ENCODE data around the gene POLDIP3.

Gene POLDIP3

GRCh38 chr22:42639541-42640241, 25.0 kb upstream of the POLDIP3 start:
- Histone ChIP-seq H3K9me3 (ENCODE audit: control insufficient read depth in 2 of 2, low read length in 2 of 2) (no peaks in the 10 kb centered on the region), H3K4me1 (ENCODE audit: control insufficient read depth, insufficient read depth, low read length) (peaks cover 29% of the 10 kb centered on the region), H3K9ac (ENCODE audit: low read length in 2 of 2) (no peak overlapping the region), H3K4me3 (ENCODE audit: low read length in 2 of 2) (no peak overlapping the region), H3K36me3 (ENCODE audit: control insufficient read depth in 2 of 2, insufficient read depth in 2 of 2, low read length in 2 of 2) (peaks cover 7 to 10% of the 10 kb centered on the region in 2 donors), H3K27me3 (ENCODE audit: control insufficient read depth in 1 of 2, insufficient read depth in 2 of 2, low read length in 2 of 2) (no peaks in the 10 kb centered on the region), H3K27ac (ENCODE audit: low read length) (no peak overlapping the region)

GRCh38 chr22:42637555-42637954, 22.9 kb upstream of the POLDIP3 start:
- no peak overlapping the region for H3K4me3 ChIP-seq (ENCODE audit: low read length in 2 of 2)
- H3K36me3 ChIP-seq (ENCODE audit: control insufficient read depth in 2 of 2, insufficient read depth in 2 of 2, low read length in 2 of 2): peaks cover 18 to 20% of the 10 kb centered on the region in 2 donors
- H3K27me3 ChIP-seq (ENCODE audit: control insufficient read depth in 1 of 2, insufficient read depth in 2 of 2, low read length in 2 of 2): no peaks in the 10 kb centered on the region
- H3K9ac ChIP-seq (ENCODE audit: low read length in 2 of 2): no peak overlapping the region
- no peak overlapping the region for H3K27ac ChIP-seq (ENCODE audit: low read length)
- H3K9me3 ChIP-seq (ENCODE audit: control insufficient read depth in 2 of 2, low read length in 2 of 2): no peaks in the 10 kb centered on the region
- peaks cover 11% of the 10 kb centered on the region for H3K4me1 ChIP-seq (ENCODE audit: control insufficient read depth, insufficient read depth, low read length)

- Histone ChIP-seq H3K27me3 (ENCODE audit: control insufficient read depth in 1 of 2, insufficient read depth in 2 of 2, low read length in 2 of 2) (no peaks in the 10 kb centered on the region), H3K4me1 (ENCODE audit: control insufficient read depth, insufficient read depth, low read length) (peaks cover 13% of the 10 kb centered on the region), H3K9me3 (ENCODE audit: control insufficient read depth in 2 of 2, low read length in 2 of 2) (no peaks in the 10 kb centered on the region), H3K36me3 (ENCODE audit: control insufficient read depth in 2 of 2, insufficient read depth in 2 of 2, low read length in 2 of 2) (peaks cover 23 to 29% of the 10 kb centered on the region in 2 donors), H3K27ac (ENCODE audit: low read length) (peak overlapping the region; percentile 60), H3K9ac (ENCODE audit: low read length in 2 of 2) (no peak overlapping the region), H3K4me3 (ENCODE audit: low read length in 2 of 2) (no peak overlapping the region)
Observed at GRCh38 chr22:42636506-42636905, 21.8 kb upstream of the POLDIP3 start.

GRCh38 chr22:42635531-42635930, 20.8 kb upstream of the POLDIP3 start:
- peaks cover 29 to 32% of the 10 kb centered on the region in 2 donors for H3K36me3 ChIP-seq (ENCODE audit: control insufficient read depth in 2 of 2, insufficient read depth in 2 of 2, low read length in 2 of 2)
- peaks cover 15% of the 10 kb centered on the region for H3K4me1 ChIP-seq (ENCODE audit: control insufficient read depth, insufficient read depth, low read length)

GRCh38 chr22:42633013-42633412, 18.3 kb upstream of the POLDIP3 start:
- Histone ChIP-seq H3K4me3 (ENCODE audit: low read length in 2 of 2) (no peak overlapping the region), H3K36me3 (ENCODE audit: control insufficient read depth in 2 of 2, insufficient read depth in 2 of 2, low read length in 2 of 2) (peaks cover 46 to 51% of the 10 kb centered on the region in 2 donors), H3K27ac (ENCODE audit: low read length) (no peak overlapping the region), H3K9ac (ENCODE audit: low read length in 2 of 2) (no peak overlapping the region), H3K9me3 (ENCODE audit: control insufficient read depth in 2 of 2, low read length in 2 of 2) (no peaks in the 10 kb centered on the region), H3K4me1 (ENCODE audit: control insufficient read depth, insufficient read depth, low read length) (peaks cover 15% of the 10 kb centered on the region), H3K27me3 (ENCODE audit: control insufficient read depth in 1 of 2, insufficient read depth in 2 of 2, low read length in 2 of 2) (no peaks in the 10 kb centered on the region)

More at GRCh38 chr22:42635531-42635930, 20.8 kb upstream of the POLDIP3 start:
- Histone ChIP-seq H3K27me3 (ENCODE audit: control insufficient read depth in 1 of 2, insufficient read depth in 2 of 2, low read length in 2 of 2) (no peaks in the 10 kb centered on the region), H3K9ac (ENCODE audit: low read length in 2 of 2) (no peak overlapping the region), H3K27ac (ENCODE audit: low read length) (peak overlapping the region; percentile 60), H3K9me3 (ENCODE audit: control insufficient read depth in 2 of 2, low read length in 2 of 2) (no peaks in the 10 kb centered on the region), H3K4me3 (ENCODE audit: low read length in 2 of 2) (no peak overlapping the region)

- Histone ChIP-seq H3K27me3 (ENCODE audit: control insufficient read depth in 1 of 2, insufficient read depth in 2 of 2, low read length in 2 of 2) (no peaks in the 10 kb centered on the region), H3K9me3 (ENCODE audit: control insufficient read depth in 2 of 2, low read length in 2 of 2) (no peaks in the 10 kb centered on the region), H3K27ac (ENCODE audit: low read length) (no peak overlapping the region), H3K36me3 (ENCODE audit: control insufficient read depth in 2 of 2, insufficient read depth in 2 of 2, low read length in 2 of 2) (peaks cover 55 to 57% of the 10 kb centered on the region in 2 donors), H3K4me1 (ENCODE audit: control insufficient read depth, insufficient read depth, low read length) (peaks cover 15% of the 10 kb centered on the region), H3K4me3 (ENCODE audit: low read length in 2 of 2) (no peak overlapping the region), H3K9ac (ENCODE audit: low read length in 2 of 2) (no peak overlapping the region)
Observed at GRCh38 chr22:42632096-42632495, 17.4 kb upstream of the POLDIP3 start.

GRCh38 chr22:42630901-42631602, 16.4 kb upstream of the POLDIP3 start:
- Histone ChIP-seq H3K4me1 (ENCODE audit: control insufficient read depth, insufficient read depth, low read length) (peaks cover 11% of the 10 kb centered on the region), H3K4me3 (ENCODE audit: low read length in 2 of 2) (no peak overlapping the region), H3K27ac (ENCODE audit: low read length) (no peak overlapping the region), H3K27me3 (ENCODE audit: control insufficient read depth in 1 of 2, insufficient read depth in 2 of 2, low read length in 2 of 2) (no peaks in the 10 kb centered on the region), H3K36me3 (ENCODE audit: control insufficient read depth in 2 of 2, insufficient read depth in 2 of 2, low read length in 2 of 2) (peaks cover 54 to 61% of the 10 kb centered on the region in 2 donors), H3K9me3 (ENCODE audit: control insufficient read depth in 2 of 2, low read length in 2 of 2) (no peaks in the 10 kb centered on the region), H3K9ac (ENCODE audit: low read length in 2 of 2) (no peak overlapping the region)

- H3K9me3 ChIP-seq (ENCODE audit: control insufficient read depth in 2 of 2, low read length in 2 of 2): no peaks in the 10 kb centered on the region
- H3K36me3 ChIP-seq (ENCODE audit: control insufficient read depth in 2 of 2, insufficient read depth in 2 of 2, low read length in 2 of 2): peaks cover 54 to 65% of the 10 kb centered on the region in 2 donors
- H3K4me1 ChIP-seq (ENCODE audit: control insufficient read depth, insufficient read depth, low read length): peaks cover 5% of the 10 kb centered on the region
- H3K27ac ChIP-seq (ENCODE audit: low read length): no peak overlapping the region
- H3K9ac ChIP-seq (ENCODE audit: low read length in 2 of 2): no peak overlapping the region
- H3K4me3 ChIP-seq (ENCODE audit: low read length in 2 of 2): no peak overlapping the region
- H3K27me3 ChIP-seq (ENCODE audit: control insufficient read depth in 1 of 2, insufficient read depth in 2 of 2, low read length in 2 of 2): no peaks in the 10 kb centered on the region
Observed at GRCh38 chr22:42630211-42630610, 15.5 kb upstream of the POLDIP3 start.

GRCh38 chr22:42627981-42628380, 13.3 kb upstream of the POLDIP3 start:
- no peak overlapping the region for H3K9ac ChIP-seq (ENCODE audit: low read length in 2 of 2)
- no peaks in the 10 kb centered on the region for H3K27me3 ChIP-seq (ENCODE audit: control insufficient read depth in 1 of 2, insufficient read depth in 2 of 2, low read length in 2 of 2)

GRCh38 chr22:42626951-42627625, 12.4 kb upstream of the POLDIP3 start:
- Histone ChIP-seq H3K27me3 (ENCODE audit: control insufficient read depth in 1 of 2, insufficient read depth in 2 of 2, low read length in 2 of 2) (no peaks in the 10 kb centered on the region), H3K27ac (ENCODE audit: low read length) (no peak overlapping the region), H3K9ac (ENCODE audit: low read length in 2 of 2) (no peak overlapping the region), H3K36me3 (ENCODE audit: control insufficient read depth in 2 of 2, insufficient read depth in 2 of 2, low read length in 2 of 2) (peaks cover 54 to 68% of the 10 kb centered on the region in 2 donors), H3K9me3 (ENCODE audit: control insufficient read depth in 2 of 2, low read length in 2 of 2) (no peaks in the 10 kb centered on the region), H3K4me3 (ENCODE audit: low read length in 2 of 2) (no peak overlapping the region), H3K4me1 (ENCODE audit: control insufficient read depth, insufficient read depth, low read length) (peaks cover 11% of the 10 kb centered on the region)

More at GRCh38 chr22:42627981-42628380, 13.3 kb upstream of the POLDIP3 start:
- H3K4me3 ChIP-seq (ENCODE audit: low read length in 2 of 2): no peak overlapping the region
- no peaks in the 10 kb centered on the region for H3K9me3 ChIP-seq (ENCODE audit: control insufficient read depth in 2 of 2, low read length in 2 of 2)
- H3K4me1 ChIP-seq (ENCODE audit: control insufficient read depth, insufficient read depth, low read length): peaks cover 7% of the 10 kb centered on the region
- no peak overlapping the region for H3K27ac ChIP-seq (ENCODE audit: low read length)
- peaks cover 57 to 70% of the 10 kb centered on the region in 2 donors for H3K36me3 ChIP-seq (ENCODE audit: control insufficient read depth in 2 of 2, insufficient read depth in 2 of 2, low read length in 2 of 2)
